Stimulated activated CD8-positive, alpha-beta memory T cell treated with anti-CD3 and anti-CD28 coated beads, Interleukin-2, amount 100 ng/mL, for 1 hour (primary cell): ENCODE data around the gene TACR3.
"Not testable (repeated sequence)": the region's sequence is repeated elsewhere in the genome, so short reads cannot be mapped to it uniquely, and the experiment has no call there.

Experiments
- DNase-seq, 2 donors: peaks; one replicate each; pipeline ENCODE4 v3.0.0-alpha.2; 2020; ENCODE audit warnings: low read depth in 2 of 2

Gene TACR3

GRCh38 chr4:103719830-103720207 is at the start of gene TACR3:
TACR3 (minus strand) TSS chr4:103719985; CDS start chr4:103719675, 310 bp downstream.
- DNase-seq = no peak

- no peak for DNase-seq
These were observed 37.8 kb upstream of the TACR3 start for GRCh38 chr4:103757631-103758030.

GRCh38 chr4:103756741-103757140 is 37.0 kb upstream of the TACR3 start:
- no peak for DNase-seq

GRCh38 chr4:103754844-103755243 is 35.1 kb upstream of the TACR3 start:
- no peak for DNase-seq

GRCh38 chr4:103753868-103754653 is 34.3 kb upstream of the TACR3 start:
- DNase-seq = no peak

- not testable (repeated sequence) for DNase-seq
These were observed 3.4 kb upstream of the TACR3 start for GRCh38 chr4:103723150-103723549.

- DNase-seq = no peak
These were observed 1.5 kb upstream of the TACR3 start for GRCh38 chr4:103721251-103721650.

- DNase-seq = no peak
These were observed 876 bp upstream of the TACR3 start for GRCh38 chr4:103720661-103721060.

- DNase-seq = no peak
These were observed 518 bp downstream of the TACR3 start for GRCh38 chr4:103719105-103719829.

GRCh38 chr4:103692615-103693014 is 27.2 kb downstream of the TACR3 start:
- no peak for DNase-seq

- DNase-seq = no peak
These were observed 45.8 kb downstream of the TACR3 start for GRCh38 chr4:103673983-103674382.

GRCh38 chr4:103666764-103667163 is 53.0 kb downstream of the TACR3 start:
- DNase-seq = not testable (repeated sequence)

GRCh38 chr4:103664436-103665075 is 55.2 kb downstream of the TACR3 start:
- DNase-seq = no peak

GRCh38 chr4:103648541-103648940 is 71.2 kb downstream of the TACR3 start:
- no peak for DNase-seq

- no peak for DNase-seq
These were observed 73.8 kb downstream of the TACR3 start for GRCh38 chr4:103645991-103646390.

GRCh38 chr4:103634236-103634635 is 85.5 kb downstream of the TACR3 start:
- no peak for DNase-seq

- no peak for DNase-seq
These were observed 93.5 kb downstream of the TACR3 start for GRCh38 chr4:103626296-103626695.

GRCh38 chr4:103591841-103592240 is 127.9 kb downstream of the TACR3 start:
- no peak for DNase-seq

GRCh38 chr4:103567591-103567990 is 152.2 kb downstream of the TACR3 start:
- DNase-seq = no peak

- not testable (repeated sequence) for DNase-seq
These were observed 160.6 kb downstream of the TACR3 start for GRCh38 chr4:103559178-103559577.
